Hepatocyte (in vitro differentiated cells): ENCODE data around the gene RPL4. TPM values are rescaled to one million over a fixed set of nuclear protein-coding genes. Genes with fewer than 3 reads are reported as not detected.

Experiments used
- DNase-seq: peaks from one replicate; pipeline ENCODE4 v3.0.0-alpha.2; 2016; ENCODE audit warnings: low spot score
- H2AFZ ChIP-seq: fragments of 200-600 bp; sonication (generic); 2 replicates; pipeline ENCODE4 v1.6.0; 2016; ENCODE audit warnings: antibody characterized with exemption, mild to moderate bottlenecking
- H3K27ac ChIP-seq: fragments of 200-600 bp; sonication (generic); 2 replicates; pipeline ENCODE4 v1.5.1; 2016; ENCODE audit warnings: mild to moderate bottlenecking
- H3K27me3 ChIP-seq: fragments of 200-600 bp; sonication (generic); 2 replicates; pipeline ENCODE4 v1.6.1; 2016
- H3K36me3 ChIP-seq: fragments of 200-600 bp; sonication (generic); replicated peaks from 2 replicates; pipeline ENCODE4 v1.5.1; 2016; ENCODE audit warnings: low read depth; ENCODE audit not compliant: insufficient read depth
- H3K4me1 ChIP-seq: fragments of 200-600 bp; sonication (generic); 2 replicates; pipeline ENCODE4 v1.5.1; 2016; ENCODE audit warnings: mild to moderate bottlenecking, moderate library complexity; ENCODE audit not compliant: insufficient read depth
- H3K4me2 ChIP-seq: fragments of 200-600 bp; sonication (generic); 2 replicates; pipeline ENCODE4 v1.6.0; 2016
- H3K4me3 ChIP-seq: fragments of 200-600 bp; sonication (generic); 2 replicates; pipeline ENCODE4 v1.5.1; 2016; ENCODE audit warnings: mild to moderate bottlenecking
- H3K79me2 ChIP-seq: fragments of 200-600 bp; sonication (generic); 2 replicates; pipeline ENCODE4 v1.6.0; 2017; ENCODE audit warnings: mild to moderate bottlenecking
- H3K9me2 ChIP-seq: fragments of 200-600 bp; sonication (generic); replicated peaks from 2 replicates; pipeline ENCODE4 v1.6.0; 2017; ENCODE audit warnings: mild to moderate bottlenecking; ENCODE audit not compliant: insufficient read depth
- H3K9me3 ChIP-seq: fragments of 200-600 bp; sonication (generic); 2 replicates; pipeline ENCODE4 v1.5.1; 2016; ENCODE audit warnings: low read depth, mild to moderate bottlenecking
- H4K20me1 ChIP-seq: fragments of 200-600 bp; sonication (generic); 2 replicates; pipeline ENCODE4 v1.6.0; 2016; ENCODE audit warnings: mild to moderate bottlenecking; ENCODE audit not compliant: insufficient read depth, poor library complexity, severe bottlenecking
- EZH2 ChIP-seq: fragments of 200-600 bp; sonication (generic); IDR thresholded peaks from 2 replicates; pipeline ENCODE4 v1.6.1; 2016; ENCODE audit warnings: antibody characterized with exemption, mild to moderate bottlenecking, borderline replicate concordance
- EZH2phosphoT487 ChIP-seq: fragments of 200-600 bp; sonication (generic); IDR thresholded peaks from one replicate; pipeline ENCODE4 v1.6.1; 2018; ENCODE audit warnings: antibody characterized with exemption, mild to moderate bottlenecking, low read depth, moderate library complexity; ENCODE audit not compliant: unreplicated experiment, severe bottlenecking
- WGBS: methylation state at CpG from one replicate; pipeline ENCODE4 v1.1.6; 2016; ENCODE audit warnings: low lambda C conversion rate; ENCODE audit errors: missing lambda C conversion rate; 5-methylcytosine and 5-hydroxymethylcytosine counted together
- polyA plus RNA-seq: library from polyadenylated mRNA; unstranded; fragments of >200 nt; fragmentation: Nextera tagmentation; extraction: Ambion mirVana; gene quantifications from 2 replicates; pipeline ENCODE4 v1.2.1, GENCODE V29; 2016
- total RNA-seq: library from RNA; depleted of rRNA; stranded (reverse); fragments of >200 nt; gene quantifications from 2 replicates; pipeline ENCODE4 v1.2.3, GENCODE V29; 2014
- TF ChIP-seq, protein P1 (sequence below): fragments of 200-600 bp; sonication (generic); IDR thresholded peaks from 2 replicates; pipeline ENCODE4 v1.5.1; 2016; ENCODE audit warnings: antibody characterized with exemption, mild to moderate bottlenecking; ENCODE audit not compliant: poor library complexity

RPL4 gene
- total and polyA plus RNA-seq, 2 experiments from 2014 or later: 698 to 3,351 TPM

DNA sequence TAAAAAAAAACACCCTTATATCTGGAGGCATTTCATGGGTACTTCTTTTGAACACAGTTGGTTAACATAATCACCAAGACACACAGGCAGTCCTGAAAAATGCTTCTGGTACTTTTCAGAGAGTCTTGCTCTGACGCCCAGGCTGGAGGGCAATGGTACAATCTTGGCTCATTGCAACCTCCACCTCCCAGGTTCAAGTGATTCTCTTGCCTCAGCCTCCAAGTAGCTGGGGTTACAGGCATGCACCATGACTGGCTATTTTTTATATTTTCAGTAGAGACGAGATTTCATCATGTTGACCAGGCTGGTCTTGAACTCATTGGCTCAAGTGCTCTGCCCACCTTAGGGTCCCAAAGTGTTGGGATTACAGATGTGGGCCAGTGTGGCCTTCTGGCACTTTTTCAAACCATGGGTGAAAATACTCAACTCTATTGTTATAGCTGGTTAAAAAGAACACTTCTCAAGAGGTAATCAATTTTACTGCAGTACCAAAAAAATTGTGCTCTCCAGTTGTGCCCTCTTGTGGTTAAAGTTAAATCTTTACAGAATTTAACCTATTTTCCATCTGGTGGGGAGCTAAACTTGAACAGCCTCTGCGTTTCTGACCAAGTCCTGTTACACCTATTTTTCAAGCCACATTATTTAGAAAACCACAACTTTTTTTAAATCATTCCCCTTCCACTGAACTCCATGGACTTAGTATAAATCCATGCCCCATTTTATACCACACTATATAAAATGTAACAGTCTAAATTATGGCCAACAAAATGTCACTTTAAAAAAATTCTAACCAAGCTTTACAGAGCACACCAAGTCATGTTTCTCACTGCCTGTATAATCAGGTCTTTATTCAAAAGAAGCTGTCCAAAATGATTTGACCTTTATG, 5.9 kb downstream of the RPL4 start:
- peak overlapping the region; percentile 63 for H3K27ac ChIP-seq
- TF ChIP-seq, protein P1, sequence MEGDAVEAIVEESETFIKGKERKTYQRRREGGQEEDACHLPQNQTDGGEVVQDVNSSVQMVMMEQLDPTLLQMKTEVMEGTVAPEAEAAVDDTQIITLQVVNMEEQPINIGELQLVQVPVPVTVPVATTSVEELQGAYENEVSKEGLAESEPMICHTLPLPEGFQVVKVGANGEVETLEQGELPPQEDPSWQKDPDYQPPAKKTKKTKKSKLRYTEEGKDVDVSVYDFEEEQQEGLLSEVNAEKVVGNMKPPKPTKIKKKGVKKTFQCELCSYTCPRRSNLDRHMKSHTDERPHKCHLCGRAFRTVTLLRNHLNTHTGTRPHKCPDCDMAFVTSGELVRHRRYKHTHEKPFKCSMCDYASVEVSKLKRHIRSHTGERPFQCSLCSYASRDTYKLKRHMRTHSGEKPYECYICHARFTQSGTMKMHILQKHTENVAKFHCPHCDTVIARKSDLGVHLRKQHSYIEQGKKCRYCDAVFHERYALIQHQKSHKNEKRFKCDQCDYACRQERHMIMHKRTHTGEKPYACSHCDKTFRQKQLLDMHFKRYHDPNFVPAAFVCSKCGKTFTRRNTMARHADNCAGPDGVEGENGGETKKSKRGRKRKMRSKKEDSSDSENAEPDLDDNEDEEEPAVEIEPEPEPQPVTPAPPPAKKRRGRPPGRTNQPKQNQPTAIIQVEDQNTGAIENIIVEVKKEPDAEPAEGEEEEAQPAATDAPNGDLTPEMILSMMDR: peak; percentile 50
- no peak for TF ChIP-seq EZH2phosphoT487

DNA sequence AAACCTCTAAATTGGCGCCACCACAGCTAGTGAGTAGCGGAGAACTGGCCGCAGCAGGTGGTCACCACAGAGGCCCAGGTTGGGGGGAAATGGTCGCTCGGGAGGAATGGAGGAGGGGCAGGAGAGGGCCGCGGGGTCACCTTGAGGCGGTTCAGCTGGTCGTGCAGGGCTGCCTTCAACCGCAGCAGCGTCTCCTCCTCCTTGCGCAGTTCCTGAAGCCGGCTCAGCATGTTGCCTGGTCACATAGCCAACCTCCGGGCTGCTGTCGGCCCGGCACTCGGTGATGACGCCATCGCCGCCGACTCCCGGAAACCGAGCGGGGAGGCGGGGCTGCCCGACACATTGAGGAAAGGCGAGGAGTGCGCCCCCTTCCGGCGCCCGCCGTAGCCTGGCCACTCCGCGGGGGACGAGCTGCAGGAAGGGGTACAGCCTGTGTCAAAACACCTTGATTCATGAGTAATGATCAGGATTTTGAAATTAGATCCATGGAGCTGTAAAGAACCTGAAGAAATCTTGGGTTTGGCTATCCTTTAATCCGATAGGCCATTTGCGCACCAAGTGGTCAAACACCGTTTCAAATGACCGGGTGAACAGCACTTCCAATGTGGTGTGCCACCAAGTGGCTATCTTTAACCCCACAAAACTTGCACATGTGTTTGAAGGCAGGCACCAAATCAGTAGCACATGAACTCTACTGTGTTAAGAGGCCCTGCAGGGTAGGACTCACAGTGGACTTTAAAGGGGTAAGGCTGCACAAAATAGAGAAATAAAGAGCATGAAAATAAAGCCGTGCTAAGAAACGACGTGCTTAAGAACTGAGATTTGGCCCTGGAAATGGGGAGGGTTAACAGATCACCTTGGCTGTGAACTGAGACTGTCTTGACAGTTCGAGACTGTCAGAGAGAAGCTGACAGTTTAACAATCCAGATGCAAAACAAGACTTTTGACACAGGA, 6.9 kb downstream of the RPL4 start, which contains the start of gene SNAPC5:
Gene SNAPC5 (minus strand): TSS at position 261 of the 954 bp plus-strand sequence. CDS start 31 bp downstream, at position 230.
- Histone ChIP-seq H3K4me2 (peak within 1 kb of the TSS; percentile 96), H3K27me3 (no peaks in the 10 kb centered on the region), H3K79me2 (peaks cover 55% of the 10 kb centered on the region), H3K27ac (peak within 1 kb of the TSS; percentile 95), H3K4me3 (peak within 1 kb of the TSS; percentile 87), H3K9me2 (no peaks in the 10 kb centered on the region), H3K9me3 (no peaks in the 10 kb centered on the region), H3K4me1 (peaks cover 19% of the 10 kb centered on the region), H2AFZ (peak within 1 kb of the TSS; percentile 65), H4K20me1 (peaks cover 15% of the 10 kb centered on the region), H3K36me3 (peaks cover 11% of the 10 kb centered on the region)
- WGBS: 13% methylated on average over 43 of the region's 43 CpGs
- DNase-seq: peak; percentile 98
- TF ChIP-seq, protein P1: peak; percentile 96
- TF ChIP-seq EZH2phosphoT487: no peak

More for the DNA sequence above, 5.9 kb downstream of the RPL4 start:
- peaks cover 25% of the 10 kb centered on the region for H4K20me1 ChIP-seq
- H3K36me3 ChIP-seq: peaks cover 11% of the 10 kb centered on the region
- H3K4me2 ChIP-seq: no peak overlapping the region
- 74% methylated on average over 3 of the region's 3 CpGs for WGBS
- peaks cover 65% of the 10 kb centered on the region for H3K79me2 ChIP-seq
- H3K27me3 ChIP-seq: no peaks in the 10 kb centered on the region
- H3K4me3 ChIP-seq: no peak overlapping the region
- no peaks in the 10 kb centered on the region for H3K9me3 ChIP-seq
- H3K4me1 ChIP-seq: peaks cover 23% of the 10 kb centered on the region
- H2AFZ ChIP-seq: no peak overlapping the region
- peak; percentile 24 for DNase-seq
- H3K9me2 ChIP-seq: no peaks in the 10 kb centered on the region

DNA sequence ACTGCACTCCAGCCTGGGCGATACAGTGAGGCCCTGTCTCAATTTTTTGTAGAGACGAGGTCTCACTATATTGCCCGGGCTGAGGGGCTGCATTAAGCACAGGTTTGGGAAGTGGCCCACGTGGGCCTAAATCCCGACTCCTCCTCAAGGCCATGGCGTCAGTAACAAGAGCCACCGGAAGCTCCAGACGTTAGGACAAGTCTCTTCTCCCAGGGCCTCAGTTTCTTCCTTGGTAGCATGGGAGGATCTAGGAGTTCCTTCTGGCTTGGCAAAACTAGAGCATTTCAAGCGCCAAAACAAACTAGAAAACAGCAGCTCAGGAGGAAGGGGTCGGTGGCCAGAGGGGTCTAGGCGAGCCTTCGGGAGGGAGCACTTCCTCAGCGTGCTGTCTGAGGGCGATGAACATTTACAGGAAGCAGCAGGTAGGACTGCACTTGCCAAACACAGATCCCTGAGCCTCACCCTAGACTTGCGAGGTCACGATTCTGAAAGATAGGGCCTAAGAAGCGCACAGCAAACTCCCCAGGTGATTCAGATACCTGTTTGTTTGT, 7.6 kb downstream of the RPL4 start:
- H3K27ac ChIP-seq: peak overlapping the region; percentile 95
- H3K4me3 ChIP-seq: peak overlapping the region; percentile 87
- no peaks in the 10 kb centered on the region for H3K27me3 ChIP-seq
- H2AFZ ChIP-seq: peak overlapping the region; percentile 65
- DNase-seq: no peak
- peak overlapping the region; percentile 96 for H3K4me2 ChIP-seq
- WGBS: 31% methylated on average over 17 of the region's 17 CpGs
- peaks cover 4% of the 10 kb centered on the region for H3K36me3 ChIP-seq
- peaks cover 9% of the 10 kb centered on the region for H4K20me1 ChIP-seq
- H3K9me3 ChIP-seq: no peaks in the 10 kb centered on the region
- H3K9me2 ChIP-seq: no peaks in the 10 kb centered on the region
- H3K4me1 ChIP-seq: peaks cover 11% of the 10 kb centered on the region
- peaks cover 48% of the 10 kb centered on the region for H3K79me2 ChIP-seq
- TF ChIP-seq, protein P1: no peak
- no peak for TF ChIP-seq EZH2
- TF ChIP-seq EZH2phosphoT487: no peak
